Measurements from ENCODE around the gene NRG3. TPM values are rescaled to one million over a fixed set of nuclear protein-coding genes. Genes with fewer than 3 reads are reported as not detected.

The NRG3 gene
- total and polyA plus RNA-seq, 2 of the 8 experiments (the other 6 are each of a cell fraction or from before 2014, with no cell fraction given): 4.2 to 5.0 TPM

- CTCF ChIA-PET (ENCODE audit: partially characterized antibody): interaction anchor here (0.7 to 1.8 kb wide), 3 partner anchors 13 to 154 kb away, joined by 3 to 6 read pairs (median 4); no protein-coding TSS in a partner anchor
These were observed 346.7 kb downstream of the NRG3 start for GRCh38 chr10:82221601-82222149.

More at GRCh38 chr10:82221601-82222149, 346.7 kb downstream of the NRG3 start:
- no peak overlapping the region for H2BK15ac ChIP-seq (ENCODE audit: low read length)
- no peaks in the 10 kb centered on the region for H3K9me3 ChIP-seq (ENCODE audit: insufficient read depth in 2 of 2, low read depth in 1 of 2, low read length in 1 of 2)
- no peaks in the 10 kb centered on the region for H3K4me1 ChIP-seq (replicated peaks in 1 of 4; ENCODE audit: control insufficient read depth in 3 of 4, insufficient read depth in 4 of 4, low read length in 3 of 4)
- no peak overlapping the region for H3K23ac ChIP-seq (ENCODE audit: insufficient read length)
- H2BK120ac ChIP-seq (replicated peaks; ENCODE audit: low read depth, low read length): no peak overlapping the region
- no peaks in the 10 kb centered on the region for H4K20me1 ChIP-seq (replicated peaks in 1 of 2; ENCODE audit: control insufficient read depth in 1 of 2, insufficient read depth in 2 of 2, low read length in 2 of 2)
- no peaks in the 10 kb centered on the region for H3K36me3 ChIP-seq (ENCODE audit: control insufficient read depth in 2 of 4, insufficient read depth in 4 of 4, low read length in 3 of 4)
- no peak overlapping the region for H3K4ac ChIP-seq (replicated peaks; ENCODE audit: insufficient read length, low read depth, low read length)
- H3K9ac ChIP-seq (replicated peaks in 1 of 4; ENCODE audit: extremely low read depth in 1 of 4, low read depth in 3 of 4, low read length in 3 of 4): no peak overlapping the region
- no peak overlapping the region for H3K18ac ChIP-seq (ENCODE audit: extremely low read depth, low read length)
- H2AFZ ChIP-seq (ENCODE audit: low read length): no peak overlapping the region
- H4K5ac ChIP-seq (ENCODE audit: insufficient read length, low read depth, low read length): no peak overlapping the region
- no peak overlapping the region for H3K4me3 ChIP-seq (ENCODE audit: extremely low read depth in 1 of 4, insufficient read depth in 2 of 4, low read depth in 3 of 4, low read length in 4 of 4)
- H3K27ac ChIP-seq (ENCODE audit: low read depth, low read length): no peak overlapping the region
- no peaks in the 10 kb centered on the region; the same call in 1 of the 2 replicates for H3K23me2 ChIP-seq (ENCODE audit: low read depth, low read length)
- H3K79me1 ChIP-seq (ENCODE audit: low read depth, low read length): no peaks in the 10 kb centered on the region
- H3K79me2 ChIP-seq (ENCODE audit: control insufficient read depth in 1 of 2, insufficient read depth in 2 of 2, low read length in 2 of 2): no peaks in the 10 kb centered on the region
- H4K8ac ChIP-seq (ENCODE audit: extremely low read depth, insufficient read depth, low read length): no peak overlapping the region
- no peak for DNase-seq (ENCODE audit: low read depth in 1 of 2, low spot score in 2 of 2)
- H3K4me2 ChIP-seq (ENCODE audit: insufficient read depth in 1 of 2, low read depth in 2 of 2, low read length in 2 of 2): no peak overlapping the region
- H2BK20ac ChIP-seq (ENCODE audit: low read length): no peak overlapping the region
- WGBS, 2 experiments (ENCODE audit: extremely low coverage in 1 of 2, insufficient coverage in 1 of 2, insufficient read length in 1 of 2, insufficient replicate concordance in 2 of 2, low coverage in 1 of 2, low lambda C conversion rate in 2 of 2, missing lambda C conversion rate in 1 of 2): 62% methylated on average over 2 of the region's 2 CpGs; no CpG with 5 or more reads in 1 of the 2 experiments
- no peak overlapping the region; the same call in 1 of the 2 replicates for H2AK5ac ChIP-seq (ENCODE audit: low read depth, low read length)
- H2BK5ac ChIP-seq (ENCODE audit: low read depth, low read length): no peak overlapping the region
- no peak overlapping the region for H2BK12ac ChIP-seq (ENCODE audit: low read depth, low read length)
- TF ChIP-seq CTCF (IDR thresholded peaks at IDR 0.05; ENCODE audit: control extremely low read depth in 1 of 3, insufficient read depth in 1 of 3, low read depth in 1 of 3, low read length in 3 of 3) (peak; percentile 43 to 64 (median 47)), RAD21 (IDR thresholded peaks at IDR 0.05 in 1 of 2, conservative IDR thresholded peaks at IDR 0.05 in 1 of 2; ENCODE audit: low read depth in 2 of 2, low read length in 2 of 2) (peak; percentile 80 to 87), HDAC6 (IDR thresholded peaks at IDR 0.05; ENCODE audit: low read depth, low read length) (no peak), POU5F1 (IDR thresholded peaks at IDR 0.05; ENCODE audit: low read depth, low read length) (no peak)
- H3K56ac ChIP-seq (replicated peaks; ENCODE audit: insufficient read length, low read depth, low read length): no peak overlapping the region
- H4K91ac ChIP-seq (replicated peaks; ENCODE audit: insufficient read length, low read length): no peak overlapping the region
- no peaks in the 10 kb centered on the region for H3K27me3 ChIP-seq (replicated peaks in 1 of 4; ENCODE audit: control insufficient read depth in 3 of 4, extremely low read depth in 1 of 4, insufficient read depth in 3 of 4, low read length in 3 of 4)
- peak; percentile 82 for FAIRE-seq
- no peak overlapping the region for H3K14ac ChIP-seq (ENCODE audit: insufficient read length)
- POLR2A ChIA-PET (ENCODE audit: partially characterized antibody): no interaction called here
